Common myeloid progenitor, CD34-positive (primary cell): Measurements from ENCODE around the gene NOL3.
A peak's percentile ranks its signal among the peaks of the same experiment; 100 is the strongest.

Source experiments
- CTCF ChIA-PET: fragments of 350-600 bp; sonication (Branson Sonifier 250); formaldehyde crosslinking; loops from one replicate; lab custom pipeline; 2021; ENCODE audit warnings: antibody characterized with exemption; lab: Charles Lee
- POLR2A ChIA-PET: fragments of 350-600 bp; sonication (Branson Sonifier 250); formaldehyde crosslinking; loops from one replicate; lab custom pipeline; 2021; ENCODE audit warnings: antibody characterized with exemption; lab: Charles Lee
- DNase-seq, 3 donors: peaks; one replicate each; pipeline versions ENCODE4 v3.0.0 to v3.0.0-alpha.2; 2013
- H3K27ac ChIP-seq, 2 experiments: 1 replicate in 1 of 2; 2 replicates in 1 of 2; pipeline ENCODE4 v1.7.0; 2013; ENCODE audit warnings: inconsistent platforms in 2 of 2, low read length in 2 of 2, mild to moderate bottlenecking in 2 of 2, low read depth in 1 of 2, moderate library complexity in 1 of 2; ENCODE audit not compliant: severe bottlenecking in 2 of 2, insufficient read depth in 1 of 2, poor library complexity in 1 of 2
- H3K27me3 ChIP-seq, 5 experiments: replicated peaks in 2 of 5; 1 replicate in 3 of 5; 2 replicates in 2 of 5; pipeline versions ENCODE4 v1.6.1 to v1.7.0; 2013; ENCODE audit warnings: low read length in 4 of 5, mild to moderate bottlenecking in 2 of 5, moderate library complexity in 2 of 5, inconsistent platforms in 1 of 5; ENCODE audit not compliant: insufficient read depth in 5 of 5, control insufficient read depth in 4 of 5
- H3K36me3 ChIP-seq, 4 experiments: 1 replicate in 2 of 4; 2 replicates in 2 of 4; pipeline versions ENCODE4 v1.6.1 to v1.7.0; 2013; ENCODE audit warnings: low read length in 3 of 4, control low read depth in 1 of 4, mild to moderate bottlenecking in 1 of 4; ENCODE audit not compliant: control insufficient read depth in 4 of 4, insufficient read depth in 4 of 4
- H3K4me1 ChIP-seq, 4 experiments: 1 replicate in 3 of 4; 2 replicates in 1 of 4; pipeline versions ENCODE4 v1.6.1 to v1.7.1; 2013; ENCODE audit warnings: low read length in 3 of 4, mild to moderate bottlenecking in 3 of 4, control low read depth in 1 of 4, inconsistent platforms in 1 of 4, moderate library complexity in 1 of 4; ENCODE audit not compliant: control insufficient read depth in 4 of 4, insufficient read depth in 4 of 4; ENCODE audit errors: control extremely low read depth in 1 of 4
- H3K4me3 ChIP-seq, 7 experiments: 1 replicate in 4 of 7; 2 replicates in 3 of 7; pipeline versions ENCODE4 v1.5.1 to v1.7.0; 2013; ENCODE audit warnings: mild to moderate bottlenecking in 7 of 7, low read length in 6 of 7, moderate library complexity in 6 of 7, inconsistent platforms in 2 of 7, low read depth in 2 of 7, control low read depth in 1 of 7; ENCODE audit not compliant: insufficient read depth in 4 of 7, control insufficient read depth in 1 of 7; ENCODE audit errors: extremely low read depth in 1 of 7
- H3K9me3 ChIP-seq, 5 experiments: 1 replicate in 4 of 5; 2 replicates in 1 of 5; pipeline versions ENCODE4 v1.6.1 to v1.7.1; 2013; ENCODE audit warnings: low read length in 4 of 5, mild to moderate bottlenecking in 2 of 5, inconsistent platforms in 1 of 5, low read depth in 1 of 5, moderate library complexity in 1 of 5; ENCODE audit not compliant: control insufficient read depth in 4 of 5, insufficient read depth in 2 of 5; ENCODE audit errors: control extremely low read depth in 1 of 5
- WGBS: methylation state at CpG from one replicate; pipeline ENCODE4 v1.1.5; 2013; ENCODE audit not compliant: insufficient coverage; 5-methylcytosine and 5-hydroxymethylcytosine counted together

Gene NOL3

GRCh38 chr16:67216612-67217490 lies 46.5 kb downstream of the NOL3 start:
- H3K4me3 ChIP-seq: peak overlapping the region in 2 of 7 experiments; percentile 19 to 59
- H3K4me1 ChIP-seq: peaks cover 0 to 35% (median 24%) of the 10 kb centered on the region in 4 experiments
- peaks cover 0 to 7% (median 0%) of the 10 kb centered on the region in 4 experiments for H3K36me3 ChIP-seq
- ChIA-PET CTCF (interaction anchor here (0.6 to 3.1 kb wide), 5 partner anchors 10 to 44 kb away, joined by 3 to 13 read pairs (median 5); partner anchors contain the start of gene TMEM208), POLR2A (interaction anchor here (0.8 to 1.3 kb wide), 2 partner anchors 14 to 29 kb away, joined by 3 to 4 read pairs; no protein-coding TSS in a partner anchor)
- H3K9me3 ChIP-seq: no peaks in the 10 kb centered on the region
- no peaks in the 10 kb centered on the region for H3K27me3 ChIP-seq
- peak overlapping the region in 1 of 2 experiments; percentile 55 for H3K27ac ChIP-seq
- DNase-seq: peak; percentile 49 to 72 (median 67)
- 26% methylated on average over 18 of the region's 18 CpGs for WGBS

GRCh38 chr16:67223992-67224391 lies 53.7 kb downstream of the NOL3 start:
- 0% methylated on average over 3 of the region's 3 CpGs for WGBS
- no peaks in the 10 kb centered on the region for H3K9me3 ChIP-seq
- H3K27ac ChIP-seq: peak overlapping the region in 1 of 2 experiments; percentile 18
- peaks cover 11 to 42% (median 33%) of the 10 kb centered on the region in 4 experiments for H3K4me1 ChIP-seq
- ChIA-PET POLR2A (interaction anchor here (1.3 kb wide), 1 partner anchor 20 kb away, joined by 3 read pairs; no protein-coding TSS in a partner anchor), CTCF (interaction anchor here (0.7 to 1.2 kb wide), 7 partner anchors 8 to 64 kb away, joined by 3 to 4 read pairs (median 3); partner anchors contain the start of gene FHOD1)
- peak overlapping the region in 2 of 7 experiments; percentile 1 to 19 for H3K4me3 ChIP-seq
- no peaks in the 10 kb centered on the region for H3K27me3 ChIP-seq
- DNase-seq: no peak
- H3K36me3 ChIP-seq: peaks cover 3 to 12% (median 8%) of the 10 kb centered on the region in 4 experiments
